Osteoblast (primary cell): Measurements from ENCODE around the gene ATP6V1A. TPM values are rescaled to one million over a fixed set of nuclear protein-coding genes. Genes with fewer than 3 reads are reported as not detected.

Experiments used
- DNase-seq: peaks from one replicate; pipeline ENCODE4 v3.0.0; 2011; ENCODE audit warnings: low spot score, mixed read lengths; ENCODE audit not compliant: insufficient read length; ENCODE audit errors: missing footprints
- H2AFZ ChIP-seq: 2 replicates; pipeline ENCODE4 v1.6.0; 2011; ENCODE audit warnings: mild to moderate bottlenecking, low read length
- H3K27ac ChIP-seq: 2 replicates; pipeline ENCODE4 v1.5.1; 2011; ENCODE audit warnings: mild to moderate bottlenecking, low read depth, low read length, moderate library complexity
- H3K27me3 ChIP-seq: 2 replicates; pipeline ENCODE4 v1.6.0; 2012; ENCODE audit warnings: mild to moderate bottlenecking, control low read depth, inconsistent platforms, low read length, moderate library complexity; ENCODE audit not compliant: insufficient read depth
- H3K36me3 ChIP-seq: 2 replicates; pipeline ENCODE4 v1.5.1; 2011; ENCODE audit warnings: mild to moderate bottlenecking, low read length, control low read depth, moderate library complexity; ENCODE audit not compliant: insufficient read depth
- H3K4me1 ChIP-seq: 2 replicates; pipeline ENCODE4 v1.5.1; 2011; ENCODE audit warnings: mild to moderate bottlenecking, low read length, control low read depth, moderate library complexity; ENCODE audit not compliant: insufficient read depth
- H3K4me2 ChIP-seq: 2 replicates; pipeline ENCODE4 v1.6.0; 2011; ENCODE audit warnings: mild to moderate bottlenecking, low read length; ENCODE audit not compliant: insufficient read depth
- H3K4me3 ChIP-seq: fragments of 200-600 bp; sonication (generic); 3 replicates; pipeline ENCODE4 v1.5.1; 2012; ENCODE audit warnings: mild to moderate bottlenecking, low read length, inconsistent platforms; ENCODE audit not compliant: insufficient read depth
- H3K79me2 ChIP-seq: 2 replicates; pipeline ENCODE4 v1.6.0; 2012; ENCODE audit warnings: mild to moderate bottlenecking, low read length, control low read depth, inconsistent platforms; ENCODE audit not compliant: insufficient read depth
- H3K9me3 ChIP-seq: 2 replicates; pipeline ENCODE4 v1.5.1; 2011; ENCODE audit warnings: low read depth, low read length, control low read depth
- H4K20me1 ChIP-seq: 2 replicates; pipeline ENCODE4 v1.6.0; 2012; ENCODE audit warnings: mild to moderate bottlenecking, low read length, control low read depth; ENCODE audit not compliant: insufficient read depth
- total RNA-seq: library from RNA; depleted of rRNA; stranded (reverse); fragments of >200 nt; gene quantifications from 2 replicates; pipeline ENCODE4 v1.2.3, GENCODE V29; 2012
- TF ChIP-seq, protein P1 (sequence below): IDR thresholded peaks from 2 replicates; pipeline ENCODE4 v1.5.1; 2011; ENCODE audit warnings: mild to moderate bottlenecking, low read depth, low read length, moderate library complexity; ENCODE audit errors: extremely low read depth

Gene ATP6V1A
- total RNA-seq, 1 donor: 166 TPM

- TF ChIP-seq, protein P1, sequence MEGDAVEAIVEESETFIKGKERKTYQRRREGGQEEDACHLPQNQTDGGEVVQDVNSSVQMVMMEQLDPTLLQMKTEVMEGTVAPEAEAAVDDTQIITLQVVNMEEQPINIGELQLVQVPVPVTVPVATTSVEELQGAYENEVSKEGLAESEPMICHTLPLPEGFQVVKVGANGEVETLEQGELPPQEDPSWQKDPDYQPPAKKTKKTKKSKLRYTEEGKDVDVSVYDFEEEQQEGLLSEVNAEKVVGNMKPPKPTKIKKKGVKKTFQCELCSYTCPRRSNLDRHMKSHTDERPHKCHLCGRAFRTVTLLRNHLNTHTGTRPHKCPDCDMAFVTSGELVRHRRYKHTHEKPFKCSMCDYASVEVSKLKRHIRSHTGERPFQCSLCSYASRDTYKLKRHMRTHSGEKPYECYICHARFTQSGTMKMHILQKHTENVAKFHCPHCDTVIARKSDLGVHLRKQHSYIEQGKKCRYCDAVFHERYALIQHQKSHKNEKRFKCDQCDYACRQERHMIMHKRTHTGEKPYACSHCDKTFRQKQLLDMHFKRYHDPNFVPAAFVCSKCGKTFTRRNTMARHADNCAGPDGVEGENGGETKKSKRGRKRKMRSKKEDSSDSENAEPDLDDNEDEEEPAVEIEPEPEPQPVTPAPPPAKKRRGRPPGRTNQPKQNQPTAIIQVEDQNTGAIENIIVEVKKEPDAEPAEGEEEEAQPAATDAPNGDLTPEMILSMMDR: no peak
- DNase-seq: peak; percentile 84
- Histone ChIP-seq H3K9me3 (no peaks in the 10 kb centered on the region), H3K4me1 (peaks cover 19% of the 10 kb centered on the region), H3K36me3 (no peaks in the 10 kb centered on the region), H3K4me3 (no peak overlapping the region), H3K27ac (no peak overlapping the region), H3K79me2 (peaks cover 47% of the 10 kb centered on the region), H2AFZ (no peak overlapping the region), H3K27me3 (no peaks in the 10 kb centered on the region), H3K4me2 (peak overlapping the region; percentile 14), H4K20me1 (no peaks in the 10 kb centered on the region)
These were observed 22.7 kb downstream of the ATP6V1A start for GRCh38 chr3:113769551-113769950.

GRCh38 chr3:113771993-113772392 lies 25.2 kb downstream of the ATP6V1A start:
- TF ChIP-seq, protein P1: no peak
- Histone ChIP-seq H3K4me2 (no peak overlapping the region), H3K4me3 (no peak overlapping the region), H3K36me3 (no peaks in the 10 kb centered on the region), H4K20me1 (no peaks in the 10 kb centered on the region), H3K27ac (no peak overlapping the region), H3K9me3 (no peaks in the 10 kb centered on the region), H3K79me2 (peaks cover 48% of the 10 kb centered on the region), H3K4me1 (peaks cover 19% of the 10 kb centered on the region), H3K27me3 (no peaks in the 10 kb centered on the region), H2AFZ (no peak overlapping the region)
- peak; percentile 14 for DNase-seq

DNA sequence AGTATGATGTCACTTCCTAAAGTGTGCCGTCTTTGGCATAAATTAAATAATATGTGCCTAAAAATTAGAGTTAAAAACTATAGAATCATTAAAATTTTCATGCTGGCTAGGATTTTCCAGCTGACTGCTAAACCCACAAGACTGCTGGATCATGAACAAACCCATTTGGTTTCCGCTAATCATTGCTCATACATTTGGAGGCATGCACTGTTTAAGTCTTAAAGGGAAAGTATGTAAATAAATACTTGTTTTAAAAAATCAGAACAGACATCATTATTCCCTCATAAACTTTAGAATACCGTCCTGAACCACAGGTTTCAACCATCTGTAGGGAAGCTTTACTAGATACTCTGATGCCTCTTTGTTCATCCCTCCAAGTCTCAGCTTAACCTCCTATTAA lies 26.5 kb downstream of the ATP6V1A start:
- Histone ChIP-seq H4K20me1 (no peaks in the 10 kb centered on the region), H3K79me2 (peaks cover 52% of the 10 kb centered on the region), H3K4me3 (no peak overlapping the region), H3K4me2 (peak overlapping the region; percentile 56), H3K36me3 (no peaks in the 10 kb centered on the region), H3K27ac (peak overlapping the region; percentile 47), H2AFZ (no peak overlapping the region), H3K27me3 (no peaks in the 10 kb centered on the region), H3K9me3 (no peaks in the 10 kb centered on the region), H3K4me1 (peaks cover 19% of the 10 kb centered on the region)
- TF ChIP-seq, protein P1: no peak
- DNase-seq: peak; percentile 68

DNA sequence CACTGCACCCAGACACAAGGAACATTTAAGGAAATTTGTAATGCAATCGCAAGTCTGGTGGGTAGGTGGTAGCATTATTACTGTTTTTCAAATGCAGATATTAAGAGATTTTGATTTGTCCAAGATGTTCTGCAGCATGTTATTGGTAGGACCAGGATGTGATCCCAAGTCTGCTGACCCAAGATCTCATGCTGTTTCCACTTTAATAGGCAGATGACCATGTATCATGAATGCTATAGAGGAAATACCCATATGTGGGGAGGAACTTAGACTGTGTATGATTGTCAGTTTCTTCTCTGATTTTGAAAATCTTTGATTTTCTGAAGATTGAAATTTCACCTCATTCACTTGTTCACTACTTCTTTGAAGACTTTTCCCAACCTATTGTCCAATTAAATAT lies 28.7 kb downstream of the ATP6V1A start:
- Histone ChIP-seq H3K79me2 (peaks cover 47% of the 10 kb centered on the region), H3K27ac (no peak overlapping the region), H3K4me1 (peaks cover 14% of the 10 kb centered on the region), H2AFZ (no peak overlapping the region), H3K4me2 (no peak overlapping the region), H3K9me3 (no peaks in the 10 kb centered on the region), H3K36me3 (no peaks in the 10 kb centered on the region), H4K20me1 (no peaks in the 10 kb centered on the region), H3K27me3 (no peaks in the 10 kb centered on the region), H3K4me3 (no peak overlapping the region)
- TF ChIP-seq, protein P1: no peak
- DNase-seq: no peak
